Natural killer cell treated with Interleukin-12 subunit alpha and Interleukin-12 subunit beta and Interleukin-15 and Interleukin-18, amount 100 ng/mL, for 72 hours (primary cell): ENCODE measurements around the gene TIFAB. TPM values are rescaled to one million over a fixed set of nuclear protein-coding genes. Genes with fewer than 3 reads are reported as not detected.

Experiments
- ATAC-seq, 2 donors: fragments of 150-1000 bp; cut with Tn5 transposase in 1 of 2; sonication (Bioruptor Pico), chemical (Tn5 transposase) in 1 of 2; 2 replicates each; pipeline ENCODE4 v1.10.0; 2021
- DNase-seq: peaks from one replicate; pipeline ENCODE4 v3.0.0; 2022; ENCODE audit warnings: low spot score
- H3K27ac Mint-ChIP-seq, 2 donors: 1 replicate in 1 of 2; 2 replicates in 1 of 2; pipeline ENCODE4 v1.8.0; 2022; ENCODE audit warnings: mixed read lengths in 2 of 2, mild to moderate bottlenecking in 1 of 2, moderate library complexity in 1 of 2
- H3K27me3 Mint-ChIP-seq, 2 donors: 1 replicate in 1 of 2; 2 replicates in 1 of 2; pipeline ENCODE4 v1.8.0; 2022; ENCODE audit warnings: mixed read lengths in 2 of 2
- H3K36me3 Mint-ChIP-seq: one replicate; pipeline ENCODE4 v1.8.0; 2022; ENCODE audit warnings: mixed read lengths
- H3K4me1 Mint-ChIP-seq, 2 donors: 1 replicate in 1 of 2; 2 replicates in 1 of 2; pipeline ENCODE4 v1.8.0; 2022; ENCODE audit warnings: low read depth in 2 of 2, mixed read lengths in 2 of 2, mild to moderate bottlenecking in 1 of 2
- H3K4me3 Mint-ChIP-seq: one replicate; pipeline ENCODE4 v1.8.0; 2022; ENCODE audit warnings: mixed read lengths
- H3K9me3 Mint-ChIP-seq: 2 replicates; pipeline ENCODE4 v1.8.0; 2022; ENCODE audit warnings: mixed read lengths
- total RNA-seq, 2 donors: library from RNA; stranded (reverse); gene quantifications; one replicate each; pipeline ENCODE4 v1.2.3, GENCODE V29; 2022

TIFAB gene
- total RNA-seq, 2 donors from 2014 or later = not detected

GRCh38 chr5:135426102-135427082 is 25.8 kb downstream of the TIFAB start:
- Mint-ChIP-seq H3K4me1 (peaks cover 0 to 10% of the 10 kb centered on the region in 2 donors), H3K9me3 (no peaks in the 10 kb centered on the region), H3K27ac (no peak overlapping the region), H3K27me3 (peaks cover 15 to 47% of the 10 kb centered on the region in 2 donors), H3K4me3 (no peak overlapping the region), H3K36me3 (no peaks in the 10 kb centered on the region)
- peak; percentile 62 to 65 for ATAC-seq
- no peak for DNase-seq

- Mint-ChIP-seq H3K36me3 (no peaks in the 10 kb centered on the region), H3K9me3 (no peaks in the 10 kb centered on the region), H3K27me3 (peaks cover 16 to 48% of the 10 kb centered on the region in 2 donors), H3K4me3 (no peak overlapping the region), H3K27ac (no peak overlapping the region), H3K4me1 (peaks cover 0 to 10% of the 10 kb centered on the region in 2 donors)
- ATAC-seq (no peak), DNase-seq (no peak)
These were observed 26.5 kb downstream of the TIFAB start for GRCh38 chr5:135425641-135426040.

GRCh38 chr5:135423846-135424168 is 28.3 kb downstream of the TIFAB start:
- Mint-ChIP-seq H3K27ac (no peak overlapping the region), H3K4me1 (peaks cover 0 to 10% of the 10 kb centered on the region in 2 donors), H3K9me3 (no peaks in the 10 kb centered on the region), H3K36me3 (peaks cover 10% of the 10 kb centered on the region), H3K27me3 (peaks cover 16 to 50% of the 10 kb centered on the region in 2 donors), H3K4me3 (no peak overlapping the region)
- DNase-seq = no peak
- ATAC-seq = no peak

- no peak for DNase-seq
These were observed 28.9 kb downstream of the TIFAB start for GRCh38 chr5:135423146-135423845.

GRCh38 chr5:135422419-135422818 is 29.7 kb downstream of the TIFAB start:
- Mint-ChIP-seq H3K9me3 (no peaks in the 10 kb centered on the region), H3K4me3 (no peak overlapping the region), H3K36me3 (peaks cover 10% of the 10 kb centered on the region), H3K4me1 (peaks cover 0 to 10% of the 10 kb centered on the region in 2 donors), H3K27ac (no peak overlapping the region), H3K27me3 (peaks cover 16 to 57% of the 10 kb centered on the region in 2 donors)
- no peak for ATAC-seq
- no peak for DNase-seq

More at GRCh38 chr5:135423146-135423845, 28.9 kb downstream of the TIFAB start:
- Mint-ChIP-seq H3K36me3 (peaks cover 10% of the 10 kb centered on the region), H3K4me3 (no peak overlapping the region), H3K27ac (no peak overlapping the region), H3K27me3 (peaks cover 15 to 50% of the 10 kb centered on the region in 2 donors), H3K9me3 (no peaks in the 10 kb centered on the region), H3K4me1 (peaks cover 0 to 10% of the 10 kb centered on the region in 2 donors)
- no peak for ATAC-seq

GRCh38 chr5:135417083-135417482 is 35.1 kb downstream of the TIFAB start:
- Mint-ChIP-seq H3K4me3 (no peak overlapping the region), H3K36me3 (peaks cover 10% of the 10 kb centered on the region), H3K9me3 (no peaks in the 10 kb centered on the region), H3K27me3 (peaks cover 18 to 53% of the 10 kb centered on the region in 2 donors), H3K4me1 (no peaks in the 10 kb centered on the region), H3K27ac (no peak overlapping the region)
- DNase-seq (no peak), ATAC-seq (no peak)

GRCh38 chr5:135405082-135405481 is 47.1 kb downstream of the TIFAB start:
- Mint-ChIP-seq H3K4me3 (no peak overlapping the region), H3K36me3 (no peaks in the 10 kb centered on the region), H3K9me3 (no peaks in the 10 kb centered on the region), H3K4me1 (peaks cover 5 to 8% of the 10 kb centered on the region in 2 donors), H3K27me3 (peaks cover 3 to 18% of the 10 kb centered on the region in 2 donors), H3K27ac (no peak overlapping the region)
- ATAC-seq = no peak
- no peak for DNase-seq

GRCh38 chr5:135402031-135402430 is 50.1 kb downstream of the TIFAB start:
- H3K4me3 Mint-ChIP-seq = no peak overlapping the region
- ATAC-seq = no peak
- H3K27me3 Mint-ChIP-seq = peaks cover 3 to 9% of the 10 kb centered on the region in 2 donors
- no peaks in the 10 kb centered on the region for H3K9me3 Mint-ChIP-seq
- H3K36me3 Mint-ChIP-seq = no peaks in the 10 kb centered on the region
- no peak for DNase-seq
- no peak overlapping the region for H3K27ac Mint-ChIP-seq
- H3K4me1 Mint-ChIP-seq = peaks cover 23 to 24% of the 10 kb centered on the region in 2 donors

- Mint-ChIP-seq H3K27me3 (peaks cover 0 to 2% of the 10 kb centered on the region in 2 donors), H3K9me3 (no peaks in the 10 kb centered on the region), H3K4me1 (peaks cover 31 to 34% of the 10 kb centered on the region in 2 donors), H3K27ac (peak overlapping the region in 1 of 2 donors; percentile 80), H3K36me3 (no peaks in the 10 kb centered on the region), H3K4me3 (peak overlapping the region; percentile 18)
- ATAC-seq (no peak), DNase-seq (no peak)
These were observed 51.3 kb downstream of the TIFAB start for GRCh38 chr5:135400866-135401265.

- H3K9me3 Mint-ChIP-seq = no peaks in the 10 kb centered on the region
- DNase-seq (no peak), ATAC-seq (no peak)
- H3K27me3 Mint-ChIP-seq = no peaks in the 10 kb centered on the region
- no peaks in the 10 kb centered on the region for H3K36me3 Mint-ChIP-seq
- peaks cover 40 to 43% of the 10 kb centered on the region in 2 donors for H3K4me1 Mint-ChIP-seq
- peak overlapping the region; percentile 91 to 93 for H3K27ac Mint-ChIP-seq
- H3K4me3 Mint-ChIP-seq = peak overlapping the region; percentile 91
These were observed 52.2 kb downstream of the TIFAB start for GRCh38 chr5:135399794-135400542.

GRCh38 chr5:135398855-135399793 is 53.0 kb downstream of the TIFAB start, which contains the start of gene MACROH2A1:
Gene MACROH2A1, minus strand, starts transcription at chr5:135399231. Its CDS starts 10,138 bp downstream, at chr5:135389093.
- no peaks in the 10 kb centered on the region for H3K27me3 Mint-ChIP-seq
- peak; percentile 95 to 97 for ATAC-seq
- H3K4me3 Mint-ChIP-seq = peak within 1 kb of the TSS; percentile 91
- H3K9me3 Mint-ChIP-seq = no peaks in the 10 kb centered on the region
- peak within 1 kb of the TSS; percentile 91 to 93 for H3K27ac Mint-ChIP-seq
- DNase-seq = peak; percentile 91
- H3K4me1 Mint-ChIP-seq = peaks cover 46 to 50% of the 10 kb centered on the region in 2 donors
- H3K36me3 Mint-ChIP-seq = no peaks in the 10 kb centered on the region

GRCh38 chr5:135398160-135398854 is 53.8 kb downstream of the TIFAB start:
- peak; percentile 54 to 62 for ATAC-seq
- no peaks in the 10 kb centered on the region for H3K9me3 Mint-ChIP-seq
- no peaks in the 10 kb centered on the region for H3K27me3 Mint-ChIP-seq
- H3K27ac Mint-ChIP-seq = peak overlapping the region; percentile 74 to 91
- DNase-seq = no peak
- peaks cover 54 to 58% of the 10 kb centered on the region in 2 donors for H3K4me1 Mint-ChIP-seq
- H3K4me3 Mint-ChIP-seq = peak overlapping the region; percentile 86
- H3K36me3 Mint-ChIP-seq = no peaks in the 10 kb centered on the region
